Psoas muscle (tissue), 8 donors: Measurements from ENCODE around the gene GPX5. TPM values are rescaled to one million over a fixed set of nuclear protein-coding genes. Genes with fewer than 3 reads are reported as not detected.

Experiments
- ATAC-seq, 4 donors: fragments of 200-7000 bp; cut with Tn5 transposase; one replicate each; pipeline ENCODE4 v1.9.1; 2020; ENCODE audit warnings: moderate library complexity in 3 of 4, mild to moderate bottlenecking in 2 of 4
- DNase-seq, 2 donors: peaks; one replicate each; pipeline ENCODE4 v3.0.0-alpha.2; 2020
- H3K27ac ChIP-seq: fragments of 200-600 bp; one replicate; pipeline ENCODE4 v1.8.0; 2022
- H3K27me3 ChIP-seq, 3 donors: fragments of 200-600 bp in 1 of 3; one replicate each; pipeline versions ENCODE4 v1.6.1 to v1.8.0; 2013 to 2022; ENCODE audit warnings: low read length in 2 of 3, mild to moderate bottlenecking in 2 of 3, moderate library complexity in 1 of 3; ENCODE audit not compliant: insufficient read depth in 3 of 3
- H3K36me3 ChIP-seq, 2 donors: fragments of 200-600 bp in 1 of 2; one replicate each; pipeline versions ENCODE4 v1.6.1 to v1.8.0; 2013 to 2022; ENCODE audit warnings: low read depth in 1 of 2, mild to moderate bottlenecking in 1 of 2, moderate library complexity in 1 of 2; ENCODE audit not compliant: insufficient read depth in 1 of 2
- H3K4me1 ChIP-seq: fragments of 200-600 bp; one replicate; pipeline ENCODE4 v1.8.0; 2022
- H3K4me3 ChIP-seq: fragments of 200-600 bp; one replicate; pipeline ENCODE4 v1.8.0; 2022; ENCODE audit warnings: mild to moderate bottlenecking
- H3K9me3 ChIP-seq: fragments of 200-600 bp; one replicate; pipeline ENCODE4 v1.8.0; 2022
- WGBS, 3 donors: extraction: QIAGEN DNeasy Blood & Tissue Kit; methylation state at CpG; one replicate each; pipeline versions ENCODE4 v1.1.6 to v1.1.7; 2013; 5-methylcytosine and 5-hydroxymethylcytosine counted together
- intact Hi-C, 2 donors: fragments of 100-400 bp; cut with DNase I; formaldehyde crosslinking; loops; one replicate each; pipeline versions ENCODE4 v1.11.0 to v1.14.2; 2022
- long read RNA-seq, 2 donors: library from polyadenylated mRNA; unstranded; transcript quantifications; one replicate each; pipeline ENCODE4 v2.0.0, GENCODE V29; 2021
- polyA plus RNA-seq, 3 donors: library from polyadenylated mRNA; stranded (reverse); fragments of 200-250 nt; gene quantifications; one replicate each; pipeline ENCODE4 v1.2.3, GENCODE V29; 2013
- total RNA-seq, 4 donors: library from RNA; stranded (reverse); fragmentation: NEBNext Ultra II Directional in 2 of 4; extraction: Animal tissue kit (Norgen Biotek cat#: 25700) in 2 of 4; gene quantifications; one replicate each; pipeline versions ENCODE4 v1.2.1 to v1.2.4, GENCODE V29; 2021 to 2023
- TF ChIP-seq, protein P1 (sequence below): fragments of 200-600 bp; IDR thresholded peaks from one replicate; pipeline ENCODE4 v1.8.0; 2022; ENCODE audit warnings: antibody characterized with exemption
- donor health status: healthy with polysubstance abuse.
- donor health status: DM: no; HTN: no; CAD: no; lungs with moderate emphysema.
- donor health status: Bipolar disorder and iron deficiency.
- donor health status: healthy.
- donor health status: DM: yes; HTN: yes; CAD: no.
- donor health status: DM: no; HTN: no; CAD: no.
- donor health status: DM: no; HTN: no; CAD: no.
- donor health status: DM: yes; HTN: yes; CAD: no.

Gene GPX5, protein sequence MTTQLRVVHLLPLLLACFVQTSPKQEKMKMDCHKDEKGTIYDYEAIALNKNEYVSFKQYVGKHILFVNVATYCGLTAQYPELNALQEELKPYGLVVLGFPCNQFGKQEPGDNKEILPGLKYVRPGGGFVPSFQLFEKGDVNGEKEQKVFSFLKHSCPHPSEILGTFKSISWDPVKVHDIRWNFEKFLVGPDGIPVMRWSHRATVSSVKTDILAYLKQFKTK
- not detected for total RNA-seq
- not detected for polyA plus RNA-seq
- long read RNA-seq, donor 1, result 0 reads
- long read RNA-seq, donor 2, result 0 reads

DNA sequence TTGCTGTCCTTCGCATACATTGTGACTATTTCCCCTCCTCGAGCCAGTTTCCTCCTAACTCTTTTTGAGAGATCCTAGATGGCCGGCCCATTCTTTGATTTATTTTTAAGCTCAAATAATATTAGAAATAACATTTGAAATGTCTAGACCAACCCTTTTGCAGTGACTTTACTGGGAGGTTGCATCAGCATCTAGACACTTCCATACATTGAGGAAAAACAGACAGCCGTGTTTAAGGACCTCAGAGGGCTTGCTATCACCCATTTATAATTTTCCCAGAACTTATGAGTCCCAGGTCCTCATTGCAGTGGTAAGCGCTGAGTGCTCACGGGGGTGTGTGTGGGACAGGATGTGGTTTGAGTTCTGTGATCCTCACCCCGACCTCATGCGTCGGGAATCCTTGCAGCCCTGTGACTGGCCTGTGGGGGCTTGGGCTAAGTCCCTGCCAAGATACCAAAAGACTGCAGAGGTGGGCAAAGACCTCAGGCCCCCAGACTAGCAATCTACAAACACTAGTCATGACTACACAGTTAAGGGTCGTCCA, at the start of gene GPX5:
GPX5 (plus strand) TSS at position 386 of the 544 bp plus-strand sequence; CDS start at position 519, 133 bp downstream.
- intact Hi-C loops, result no loop called here
- H3K27me3 ChIP-seq, result peaks cover 0 to 6% (median 4%) of the 10 kb centered on the region in 3 donors
- TF ChIP-seq, protein P1, sequence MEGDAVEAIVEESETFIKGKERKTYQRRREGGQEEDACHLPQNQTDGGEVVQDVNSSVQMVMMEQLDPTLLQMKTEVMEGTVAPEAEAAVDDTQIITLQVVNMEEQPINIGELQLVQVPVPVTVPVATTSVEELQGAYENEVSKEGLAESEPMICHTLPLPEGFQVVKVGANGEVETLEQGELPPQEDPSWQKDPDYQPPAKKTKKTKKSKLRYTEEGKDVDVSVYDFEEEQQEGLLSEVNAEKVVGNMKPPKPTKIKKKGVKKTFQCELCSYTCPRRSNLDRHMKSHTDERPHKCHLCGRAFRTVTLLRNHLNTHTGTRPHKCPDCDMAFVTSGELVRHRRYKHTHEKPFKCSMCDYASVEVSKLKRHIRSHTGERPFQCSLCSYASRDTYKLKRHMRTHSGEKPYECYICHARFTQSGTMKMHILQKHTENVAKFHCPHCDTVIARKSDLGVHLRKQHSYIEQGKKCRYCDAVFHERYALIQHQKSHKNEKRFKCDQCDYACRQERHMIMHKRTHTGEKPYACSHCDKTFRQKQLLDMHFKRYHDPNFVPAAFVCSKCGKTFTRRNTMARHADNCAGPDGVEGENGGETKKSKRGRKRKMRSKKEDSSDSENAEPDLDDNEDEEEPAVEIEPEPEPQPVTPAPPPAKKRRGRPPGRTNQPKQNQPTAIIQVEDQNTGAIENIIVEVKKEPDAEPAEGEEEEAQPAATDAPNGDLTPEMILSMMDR, result no peak
- no peak within 1 kb of the TSS for H3K4me3 ChIP-seq
- H3K9me3 ChIP-seq, result no peaks in the 10 kb centered on the region
- 68 to 70% (median 70%) methylated on average over 10 of the region's 10 CpGs for WGBS, 3 donors
- H3K4me1 ChIP-seq, result no peaks in the 10 kb centered on the region
- no peak for ATAC-seq
- no peaks in the 10 kb centered on the region for H3K36me3 ChIP-seq
- no peak within 1 kb of the TSS for H3K27ac ChIP-seq
- DNase-seq, result no peak

DNA sequence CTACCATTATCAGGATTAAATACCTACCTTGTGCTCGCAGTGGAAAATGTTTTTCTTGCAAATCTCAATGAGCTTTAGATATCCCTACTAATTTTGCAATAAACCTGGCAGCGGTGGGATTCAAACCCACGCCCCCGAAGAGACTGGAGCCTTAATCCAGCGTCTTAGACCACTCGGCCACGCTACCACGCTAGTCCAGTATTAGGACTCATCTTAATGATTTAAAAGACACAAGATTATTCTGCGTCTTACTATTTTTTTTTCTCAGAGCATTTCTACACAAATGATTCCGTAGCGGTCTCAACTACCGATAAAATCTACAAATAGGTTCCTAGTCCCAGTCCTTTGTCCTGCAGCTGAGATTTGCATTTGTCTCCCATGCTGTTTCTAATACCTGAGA, 47.2 kb upstream of the GPX5 start:
- DNase-seq, result no peak
- Histone ChIP-seq H3K4me3 (no peak overlapping the region), H3K4me1 (no peaks in the 10 kb centered on the region), H3K9me3 (no peaks in the 10 kb centered on the region), H3K27ac (no peak overlapping the region), H3K36me3 (no peaks in the 10 kb centered on the region), H3K27me3 (peaks cover 0 to 23% (median 3%) of the 10 kb centered on the region in 3 donors)
- TF ChIP-seq, protein P1, result no peak
- WGBS, 3 donors, result 46 to 53% (median 52%) methylated on average over 12 of the region's 12 CpGs
- ATAC-seq, result no peak
- intact Hi-C loops, result no loop called here

DNA sequence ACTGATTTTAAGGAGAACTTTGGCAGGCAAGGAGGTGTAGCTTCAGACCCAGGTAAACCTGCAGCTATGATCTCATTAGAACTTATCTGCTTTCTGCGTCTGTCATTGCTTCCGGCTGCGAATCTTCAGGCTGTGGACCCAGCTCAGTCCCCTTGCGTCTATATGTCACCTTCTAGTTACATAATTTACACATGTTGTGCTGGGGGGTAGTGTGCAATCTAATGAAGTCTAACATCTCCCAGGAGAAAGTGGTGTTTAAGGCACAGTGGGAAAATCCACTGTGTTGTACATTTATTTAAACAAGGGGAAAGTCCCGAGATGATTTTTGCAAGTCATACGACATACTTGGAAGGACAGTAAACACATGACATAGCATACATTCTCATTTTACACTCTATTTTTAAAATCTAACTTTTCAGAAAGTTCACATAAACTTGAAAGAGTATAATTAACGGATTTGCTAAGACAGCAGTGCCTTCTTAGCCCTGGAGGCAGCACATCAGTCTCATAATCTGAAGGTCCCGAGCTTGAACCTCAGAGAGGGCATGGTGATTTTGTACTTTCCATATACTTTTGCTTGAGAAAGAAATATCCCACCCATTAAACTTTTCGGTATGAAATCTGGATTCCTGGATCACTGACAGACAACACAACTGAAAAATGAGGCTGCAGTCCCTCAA, 45.3 kb upstream of the GPX5 start:
- no peaks in the 10 kb centered on the region for H3K4me1 ChIP-seq
- peaks cover 0 to 23% (median 3%) of the 10 kb centered on the region in 3 donors for H3K27me3 ChIP-seq
- TF ChIP-seq, protein P1, result no peak
- no peaks in the 10 kb centered on the region for H3K36me3 ChIP-seq
- DNase-seq (no peak), ATAC-seq (no peak)
- H3K9me3 ChIP-seq, result no peaks in the 10 kb centered on the region
- no peak overlapping the region for H3K4me3 ChIP-seq
- H3K27ac ChIP-seq, result no peak overlapping the region
- 66 to 72% (median 67%) methylated on average over 9 of the region's 9 CpGs for WGBS, 3 donors
- intact Hi-C loops, result no loop called here

DNA sequence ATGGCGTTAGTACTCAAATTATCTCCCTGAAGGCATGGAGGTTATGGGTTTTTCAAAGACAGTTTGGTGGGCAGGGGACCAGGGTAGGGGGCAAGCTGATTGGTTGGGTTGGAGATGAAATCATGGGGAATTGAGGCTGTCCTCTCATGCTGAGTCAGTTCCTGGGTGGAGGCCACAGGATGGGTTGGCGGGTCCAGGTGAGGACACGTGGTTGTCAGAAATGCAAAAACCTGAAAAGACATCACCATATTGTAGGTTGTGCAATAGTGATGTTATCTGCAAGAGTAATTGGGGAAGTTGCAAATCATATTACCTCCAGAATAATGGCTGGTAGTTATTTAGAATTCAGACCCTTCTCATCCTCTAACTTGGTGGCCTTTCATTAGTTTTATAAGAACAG, 40.2 kb upstream of the GPX5 start:
- Histone ChIP-seq H3K27ac (no peak overlapping the region), H3K36me3 (no peaks in the 10 kb centered on the region), H3K4me1 (no peaks in the 10 kb centered on the region), H3K27me3 (peaks cover 0 to 16% (median 6%) of the 10 kb centered on the region in 3 donors), H3K4me3 (no peak overlapping the region), H3K9me3 (no peaks in the 10 kb centered on the region)
- 87 to 90% (median 89%) methylated on average over 3 of the region's 3 CpGs for WGBS, 3 donors
- no peak for ATAC-seq
- intact Hi-C loops, result no loop called here
- TF ChIP-seq, protein P1, result no peak
- no peak for DNase-seq
